Right renal cortex interstitium (tissue), 3 donors: ENCODE results near the gene C2orf78. TPM values are rescaled to one million over a fixed set of nuclear protein-coding genes. Genes with fewer than 3 reads are reported as not detected.
"Not testable (repeated sequence)": the region's sequence is repeated elsewhere in the genome, so short reads cannot be mapped to it uniquely, and the experiment has no call there.

ENCODE experiments used
- DNase-seq, 3 donors: peaks; one replicate each; pipeline ENCODE4 v3.0.0-alpha.2; 2013; ENCODE audit warnings: low read depth in 3 of 3, low spot score in 2 of 3
- polyA plus RNA-seq, 3 donors: library from polyadenylated mRNA; unstranded; fragments of 120-200 nt; gene quantifications; one replicate each; pipeline ENCODE4 v1.2.1, GENCODE V29; 2013; ENCODE audit not compliant: insufficient read length in 3 of 3

C2orf78 gene
- polyA plus RNA-seq, 3 donors: not detected

GRCh38 chr2:73779467-73780236 is 4.3 kb upstream of the C2orf78 start, which contains the start of gene DUSP11:
Gene DUSP11, minus strand, starts transcription at chr2:73780103. Its CDS starts 129 bp downstream, at chr2:73779974.
- peak; percentile 81 to 90 (median 85) for DNase-seq

DNA sequence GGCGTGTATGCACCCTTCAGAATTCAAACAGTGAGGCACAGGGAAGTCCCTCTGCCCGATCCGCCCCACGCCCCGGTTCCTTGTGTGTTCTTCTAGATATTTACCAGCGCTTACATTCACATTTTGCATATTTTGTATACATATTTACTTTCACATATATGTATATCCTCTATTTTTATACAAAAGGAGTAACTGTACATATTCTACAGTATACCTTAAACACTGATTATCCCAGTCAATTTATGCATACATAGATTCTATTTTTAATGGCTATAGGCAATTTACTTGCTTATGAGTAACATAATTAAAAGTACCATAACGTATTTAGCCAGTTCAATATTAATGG is 3.8 kb upstream of the C2orf78 start:
- DNase-seq: no peak

- not testable (repeated sequence) for DNase-seq
Observed at GRCh38 chr2:73783402-73783801, 581 bp upstream of the C2orf78 start.

DNA sequence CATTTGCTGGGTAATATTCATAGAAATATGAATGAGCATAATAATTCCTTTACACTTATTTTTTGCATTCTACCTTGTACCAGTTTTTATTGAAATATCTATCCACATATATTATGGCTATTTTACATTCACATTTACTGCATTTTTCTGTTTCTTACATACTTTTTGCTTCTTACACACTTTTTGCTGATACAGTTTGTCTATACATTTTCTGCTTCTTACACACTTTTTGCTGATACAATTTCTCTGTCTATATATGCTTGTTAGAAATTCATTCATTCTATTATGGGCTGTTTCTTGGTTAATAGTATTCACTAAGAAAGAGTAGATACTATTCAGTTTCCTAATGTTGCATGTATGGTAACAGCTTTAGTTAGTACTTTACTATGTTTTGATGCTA is 27.9 kb downstream of the C2orf78 start:
- DNase-seq: no peak

DNA sequence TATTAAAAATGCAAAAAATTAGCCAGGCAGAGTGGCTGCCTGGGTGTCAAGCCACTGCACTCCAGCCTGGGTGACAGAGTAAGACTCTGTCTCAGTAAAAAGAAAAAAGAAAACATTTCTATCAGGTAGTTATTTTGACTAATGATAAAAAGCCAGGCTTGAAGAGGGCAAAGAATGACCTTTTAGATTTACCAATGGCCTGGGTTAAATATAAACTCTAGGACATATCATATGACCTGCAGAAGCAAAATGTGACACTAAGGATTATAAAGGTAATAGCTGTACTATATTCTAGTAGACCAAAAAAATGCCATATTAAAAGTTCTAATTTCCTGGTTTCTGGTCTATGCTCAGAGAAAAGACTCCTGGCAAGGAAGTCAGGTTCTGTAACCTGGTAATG is 28.7 kb downstream of the C2orf78 start:
- no peak for DNase-seq

GRCh38 chr2:73818296-73818695 is 34.3 kb downstream of the C2orf78 start:
- DNase-seq: no peak

DNA sequence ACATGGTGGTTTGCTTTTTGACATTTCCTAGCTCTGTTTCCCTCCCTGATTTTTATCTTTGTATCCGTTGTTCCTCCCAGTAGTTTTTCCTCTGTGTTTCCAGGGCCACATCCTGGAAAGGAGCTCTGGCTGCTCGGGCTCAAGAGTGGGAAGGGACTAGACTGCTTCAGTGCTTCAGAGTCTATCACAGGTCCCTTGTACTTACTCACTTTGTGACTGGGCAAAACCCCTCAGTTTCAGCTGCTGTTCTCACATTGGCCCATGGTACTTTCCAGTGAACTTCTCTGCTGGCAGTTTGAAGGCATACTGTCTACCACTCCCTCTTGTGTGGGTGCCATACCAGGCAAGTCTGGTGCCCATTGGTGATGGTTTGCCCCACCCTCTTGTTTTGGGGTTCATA is 37.2 kb downstream of the C2orf78 start:
- no peak for DNase-seq

- DNase-seq: no peak
Observed at GRCh38 chr2:73821669-73822068, 37.7 kb downstream of the C2orf78 start.

GRCh38 chr2:73822276-73822675 is 38.3 kb downstream of the C2orf78 start:
- no peak for DNase-seq

GRCh38 chr2:73822991-73823390 is 39.0 kb downstream of the C2orf78 start:
- no peak for DNase-seq

GRCh38 chr2:73823416-73823815 is 39.4 kb downstream of the C2orf78 start:
- no peak for DNase-seq

GRCh38 chr2:73823916-73824523 is 40.0 kb downstream of the C2orf78 start:
- DNase-seq: peak; percentile 47 to 56 (median 49)

GRCh38 chr2:73825408-73825807 is 41.4 kb downstream of the C2orf78 start:
- no peak for DNase-seq

DNA sequence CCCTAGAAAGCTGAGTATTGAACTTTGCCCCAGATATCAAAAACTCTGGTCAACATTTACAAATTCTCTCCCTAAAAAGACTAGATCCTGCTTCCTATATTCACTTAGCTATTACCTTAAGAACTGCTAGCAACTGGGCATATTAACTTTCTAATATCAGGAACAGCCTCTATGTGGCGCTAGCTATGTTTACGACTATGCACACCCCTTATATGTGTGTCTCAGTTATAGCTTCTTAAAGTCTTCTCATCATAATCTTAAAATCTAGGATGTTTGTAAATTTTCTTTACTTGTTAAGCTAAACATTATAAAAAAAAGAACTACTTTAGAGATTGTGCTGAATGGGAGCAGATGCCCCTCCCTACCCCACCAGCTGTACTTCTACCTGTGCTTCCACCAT is 43.0 kb downstream of the C2orf78 start:
- DNase-seq: no peak

GRCh38 chr2:73827660-73828388 is 43.8 kb downstream of the C2orf78 start:
- no peak for DNase-seq

- no peak for DNase-seq
Observed at GRCh38 chr2:73828389-73828817, 44.4 kb downstream of the C2orf78 start.

- peak; percentile 91 to 97 (median 97) for DNase-seq
Observed at GRCh38 chr2:73828818-73829570, 45.0 kb downstream of the C2orf78 start, which contains the start of gene STAMBP. Gene STAMBP, plus strand, starts transcription at chr2:73828961. Its CDS starts 1,896 bp downstream, at chr2:73830857.

- no peak for DNase-seq
Observed at GRCh38 chr2:73830871-73831401, 47.0 kb downstream of the C2orf78 start.

- DNase-seq: no peak
Observed at GRCh38 chr2:73832930-73833329, 48.9 kb downstream of the C2orf78 start.

- DNase-seq: no peak
Observed at GRCh38 chr2:73836141-73836943, 52.4 kb downstream of the C2orf78 start.
